Activated effector memory CD4-positive, alpha-beta T cell treated with anti-CD3 and anti-CD28 coated beads, Interleukin-2, amount 50 U/mL, for 16 hours (primary cell): ENCODE measurements around the gene PLCG2.
A peak's percentile ranks its signal among the peaks of the same experiment; 100 is the strongest.
"Not testable (repeated sequence)": the region's sequence is repeated elsewhere in the genome, so short reads cannot be mapped to it uniquely, and the experiment has no call there.

ENCODE experiments used
- DNase-seq: peaks from one replicate; pipeline ENCODE4 v3.0.0-alpha.2; 2020

The PLCG2 gene

GRCh38 chr16:82008957-82009592 is 230.0 kb downstream of the PLCG2 start:
- no peak for DNase-seq

- DNase-seq: not testable (repeated sequence)
Observed at GRCh38 chr16:82009789-82010188, 230.7 kb downstream of the PLCG2 start.

GRCh38 chr16:82010649-82011048 is 231.6 kb downstream of the PLCG2 start:
- DNase-seq: no peak

- peak; percentile 85 for DNase-seq
Observed at GRCh38 chr16:82011199-82011641, 232.1 kb downstream of the PLCG2 start, which contains the start of gene SDR42E1. TSS of gene SDR42E1 (minus strand) at chr16:82011470. CDS start at chr16:82000858, 10,612 bp downstream.
